Right lobe of liver (tissue), 4 donors: Measurements from ENCODE around the gene CTPS2.

ENCODE experiments used
- CTCF ChIP-seq, 4 donors: fragments of 200-600 bp in 3 of 4; fragments of 450-650 bp in 1 of 4; IDR thresholded peaks; one replicate each; pipeline versions ENCODE4 v1.5.1 to v1.8.0; 2016 to 2022; ENCODE audit warnings: antibody characterized with exemption in 4 of 4, mild to moderate bottlenecking in 2 of 4
- POLR2A ChIP-seq: fragments of 450-650 bp; IDR thresholded peaks from one replicate; pipeline ENCODE4 v1.6.1; 2017; ENCODE audit warnings: antibody characterized with exemption, mild to moderate bottlenecking
- donor health status: DM: no; HTN: no; CAD: no.
- donor health status: DM: no; HTN: no; CAD: no.
- donor health status: DM: no; HTN: yes; CAD: no.

GRCh38 chrX:16666541-16666940 is 45.9 kb downstream of the CTPS2 start:
- TF ChIP-seq CTCF (IDR thresholded peaks at IDR 0.05) (no peak), POLR2A (no peak)
